ENCODE measurements around the gene PKDREJ.
"Not testable (repeated sequence)": the region's sequence is repeated elsewhere in the genome, so short reads cannot be mapped to it uniquely, and the experiment has no call there.

Gene PKDREJ, protein sequence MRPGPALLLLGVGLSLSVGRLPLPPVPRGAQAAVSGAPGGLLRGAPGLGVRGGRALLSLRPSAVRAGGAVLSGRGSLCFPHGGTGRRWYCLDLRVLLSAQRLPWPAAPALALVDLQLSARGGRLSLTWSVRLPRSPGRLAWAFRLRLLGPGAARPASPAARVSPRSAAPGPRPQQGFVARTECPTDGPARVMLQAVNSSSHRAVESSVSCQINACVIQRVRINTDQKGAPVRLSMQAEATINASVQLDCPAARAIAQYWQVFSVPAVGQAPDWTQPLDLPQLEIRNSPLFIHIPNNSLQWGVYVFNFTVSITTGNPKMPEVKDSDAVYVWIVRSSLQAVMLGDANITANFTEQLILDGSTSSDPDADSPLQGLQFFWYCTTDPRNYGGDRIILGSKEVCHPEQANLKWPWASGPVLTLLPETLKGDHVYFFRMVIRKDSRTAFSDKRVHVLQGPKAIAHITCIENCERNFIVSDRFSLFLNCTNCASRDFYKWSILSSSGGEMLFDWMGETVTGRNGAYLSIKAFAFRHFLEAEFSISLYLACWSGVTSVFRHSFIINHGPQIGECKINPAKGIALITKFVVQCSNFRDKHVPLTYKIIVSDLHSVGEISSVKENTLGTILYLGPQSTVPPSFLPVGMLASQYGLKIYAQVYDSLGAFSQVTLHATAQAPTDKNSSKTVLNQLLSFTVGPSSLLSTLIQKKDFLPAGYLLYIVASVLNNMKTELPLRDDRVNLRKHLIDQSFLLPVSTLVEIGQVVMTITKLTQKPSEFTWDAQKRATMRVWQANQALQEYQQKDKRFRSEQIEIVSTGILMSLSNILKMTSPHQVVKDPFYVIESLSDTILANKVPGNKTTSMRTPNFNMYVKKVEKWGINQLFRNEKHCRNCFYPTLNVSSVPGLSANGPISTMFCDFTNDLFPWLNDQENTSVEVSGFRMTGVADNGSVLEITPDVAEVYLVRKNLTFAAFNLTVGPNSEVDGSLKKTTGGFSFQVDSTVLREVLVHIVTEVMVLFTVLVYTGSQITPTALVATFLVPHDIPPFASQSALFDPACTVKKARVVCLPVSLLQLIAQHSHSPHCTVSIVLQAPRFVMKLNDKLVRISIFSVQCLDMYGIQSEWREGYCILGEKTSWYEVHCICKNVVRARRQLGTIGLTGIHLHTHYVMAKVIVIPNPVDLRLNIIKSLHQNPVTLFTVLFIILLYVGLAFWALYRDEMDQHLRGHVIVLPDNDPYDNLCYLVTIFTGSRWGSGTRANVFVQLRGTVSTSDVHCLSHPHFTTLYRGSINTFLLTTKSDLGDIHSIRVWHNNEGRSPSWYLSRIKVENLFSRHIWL (N-terminal part only)

DNA sequence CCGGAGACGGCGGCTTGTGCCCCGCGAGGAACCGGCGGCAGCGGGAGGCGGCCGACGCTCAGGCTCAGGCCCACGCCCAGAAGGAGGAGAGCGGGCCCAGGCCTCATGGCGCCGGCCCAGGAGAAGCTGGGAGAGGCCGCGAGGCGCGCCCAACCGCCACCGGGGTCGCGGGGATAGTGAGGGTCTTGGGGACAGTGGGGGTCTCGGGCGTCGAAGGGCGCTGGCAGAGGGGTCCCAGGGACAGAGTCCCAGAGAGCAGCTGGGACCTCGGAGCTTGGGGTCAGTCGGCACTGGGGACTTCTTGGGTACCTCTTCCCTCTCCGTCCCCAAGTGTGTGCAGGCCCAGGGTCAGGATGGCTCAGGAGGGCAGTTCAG, at the start of gene PKDREJ:
PKDREJ (minus strand) TSS at position 128 of the 375 bp plus-strand sequence; CDS start at position 107, 21 bp downstream.
- no peak for DNase-seq

DNA sequence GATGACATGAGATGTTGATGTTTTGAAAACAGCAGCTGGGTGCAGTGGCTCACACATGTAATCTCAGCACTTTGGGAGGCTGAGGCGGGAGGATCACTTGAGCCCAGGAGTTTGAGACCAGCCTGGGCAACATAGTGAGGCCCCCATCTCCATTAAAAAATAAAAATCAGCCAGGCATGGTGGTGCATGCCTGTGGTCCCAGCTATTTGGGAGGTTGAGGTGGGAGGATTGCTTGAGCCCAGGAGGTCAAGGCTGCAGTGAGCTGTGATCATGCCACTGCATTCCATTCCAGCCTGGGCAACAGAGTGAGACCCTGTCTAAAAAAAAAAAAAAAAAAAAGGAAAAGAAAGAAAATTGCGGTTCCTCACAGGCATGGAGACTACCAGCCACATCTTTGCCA, 49.7 kb upstream of the PKDREJ start:
- DNase-seq = not testable (repeated sequence)

DNA sequence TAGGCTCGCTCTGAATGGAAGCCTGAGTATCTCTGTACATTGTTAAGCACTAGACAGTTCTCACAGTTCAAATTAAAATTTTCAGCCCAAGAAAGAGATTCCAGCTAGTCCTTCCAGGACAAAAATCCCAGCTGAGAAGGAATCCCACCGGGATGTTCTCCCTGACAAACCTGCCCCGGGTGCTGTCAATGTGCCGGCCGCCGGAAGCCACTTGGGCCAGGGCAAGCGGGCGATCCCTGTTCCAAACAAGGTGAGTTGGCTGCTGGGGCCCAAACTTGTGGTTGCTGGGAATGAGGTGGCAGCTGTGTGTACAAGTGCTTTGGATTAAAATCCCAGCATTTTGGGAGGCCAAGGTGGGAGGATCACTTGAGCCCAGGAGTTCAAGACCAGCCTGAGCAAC, 48.9 kb upstream of the PKDREJ start:
- no peak for DNase-seq

DNA sequence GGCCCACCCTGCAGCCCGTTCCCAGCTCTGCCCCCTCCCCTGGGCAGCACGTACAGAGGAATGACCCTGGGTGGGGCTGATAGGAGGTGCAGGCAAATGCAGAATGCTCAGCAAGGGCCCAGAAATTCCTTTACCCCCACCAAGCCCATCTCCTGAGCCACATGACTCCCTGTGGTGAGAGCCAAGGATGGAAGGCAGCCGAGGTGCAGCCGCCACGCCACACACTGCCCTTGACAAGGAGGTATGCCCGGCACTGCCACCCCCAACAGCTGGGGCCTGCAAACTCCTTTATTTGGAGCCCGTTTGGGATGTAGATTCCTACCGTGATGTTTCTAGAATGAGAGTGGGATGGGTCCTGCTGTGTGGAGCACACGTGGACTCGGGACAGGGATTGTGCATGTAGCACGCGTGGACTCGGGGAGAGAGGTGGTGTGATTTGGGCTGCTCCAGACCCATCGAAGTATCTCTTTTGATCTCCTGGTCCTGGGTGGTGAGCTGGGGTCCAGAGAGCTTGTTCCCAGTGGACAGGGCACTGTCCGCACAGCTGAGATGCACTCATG, 46.5 kb upstream of the PKDREJ start:
- DNase-seq = no peak

DNA sequence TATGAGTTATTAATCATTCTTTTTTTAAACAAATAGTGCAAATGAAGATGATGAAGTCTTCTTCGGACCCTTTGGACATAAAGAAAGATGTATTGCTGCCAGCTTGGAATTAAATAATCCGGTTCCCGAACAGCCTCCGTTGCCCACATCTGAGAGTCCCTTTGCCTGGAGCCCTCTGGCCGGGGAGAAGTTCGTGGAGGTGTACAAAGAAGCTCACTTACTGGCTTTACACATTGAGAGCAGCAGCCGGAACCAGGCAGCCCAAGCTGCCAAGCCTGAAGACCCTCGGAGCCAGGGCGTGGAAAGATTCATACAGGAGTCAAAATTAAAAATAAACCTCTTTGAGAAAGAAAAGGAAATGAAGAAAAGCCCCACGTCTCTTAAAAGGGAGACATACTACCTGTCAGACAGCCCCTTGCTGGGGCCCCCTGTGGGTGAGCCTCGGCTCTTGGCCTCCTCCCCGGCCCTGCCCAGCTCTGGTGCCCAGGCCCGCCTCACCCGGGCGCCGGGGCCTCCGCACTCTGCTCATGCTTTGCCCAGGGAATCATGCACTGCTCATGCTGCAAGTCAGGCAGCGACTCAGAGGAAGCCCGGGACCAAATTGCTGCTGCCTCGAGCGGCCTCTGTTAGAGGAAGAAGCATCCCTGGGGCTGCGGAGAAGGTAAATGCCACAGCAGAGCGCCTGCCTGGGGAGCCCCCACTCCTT, 45.3 kb upstream of the PKDREJ start:
- no peak for DNase-seq

DNA sequence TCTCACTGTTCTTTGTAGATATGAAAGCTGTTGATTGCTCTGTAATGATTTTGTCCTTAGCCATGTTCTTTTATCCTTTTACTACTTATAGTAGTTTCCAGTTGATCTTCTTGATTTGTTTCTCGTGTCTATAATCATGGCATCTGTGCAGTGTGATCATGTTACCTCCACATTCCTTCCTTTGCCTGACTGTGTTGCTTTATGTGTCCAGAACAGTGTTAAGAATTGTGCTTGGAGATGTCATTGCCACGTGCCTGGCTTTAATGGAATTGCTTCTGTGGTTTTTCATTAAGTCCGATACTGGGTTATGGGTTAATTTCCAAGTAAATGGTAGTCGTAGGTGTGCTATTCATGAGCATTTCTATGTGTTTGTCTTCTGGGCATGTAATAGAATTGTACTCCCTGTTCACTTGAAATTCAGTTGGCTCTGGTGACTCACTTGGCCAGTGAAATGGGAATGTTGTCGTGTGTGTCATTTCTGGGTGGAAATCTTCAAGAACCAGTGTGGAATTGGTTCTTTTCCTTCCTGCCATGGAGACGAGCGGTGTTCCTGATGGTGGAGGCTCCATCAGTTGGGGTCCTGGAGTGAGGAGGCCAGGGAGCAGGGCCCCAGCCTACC, 40.3 kb upstream of the PKDREJ start:
- no peak for DNase-seq

DNA sequence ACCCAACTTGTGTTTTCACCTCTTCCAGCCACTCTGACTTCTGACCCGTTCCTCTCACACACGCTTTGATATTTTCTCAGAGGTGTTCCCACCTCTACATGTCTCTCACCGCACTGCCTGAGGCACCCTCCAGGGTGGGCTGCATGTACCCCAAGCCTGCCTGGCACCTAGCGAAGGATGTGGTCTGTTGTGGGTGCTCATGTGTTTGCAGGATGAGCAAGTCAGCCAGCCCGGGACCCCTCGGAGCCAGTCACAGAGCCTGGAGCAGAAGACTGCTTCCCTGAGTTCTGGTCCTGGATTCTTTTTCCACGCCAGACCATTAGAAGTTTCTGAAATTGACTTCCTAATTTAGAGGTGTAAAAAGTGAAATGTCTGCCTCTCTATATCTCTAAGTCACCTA, 37.3 kb upstream of the PKDREJ start:
- DNase-seq = no peak

DNA sequence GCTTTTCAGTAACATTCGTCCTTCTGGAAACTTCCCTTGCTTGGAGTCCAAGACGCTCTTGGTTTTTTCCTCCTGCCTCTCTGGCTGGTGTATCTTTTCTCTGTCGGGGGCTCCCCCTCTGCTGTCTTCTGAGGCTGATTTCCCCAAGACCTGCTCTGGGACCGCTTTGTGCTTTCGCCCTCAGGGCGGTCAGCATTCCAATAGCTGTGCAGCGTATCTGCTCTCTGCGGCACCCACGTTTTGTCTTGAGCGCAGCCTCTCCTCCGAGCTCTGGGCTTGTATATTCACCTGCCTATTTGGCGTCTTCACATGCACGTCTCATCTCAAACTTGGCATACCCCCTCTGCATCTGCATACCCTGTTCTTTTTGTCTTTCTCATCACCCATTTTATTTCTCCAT, 36.0 kb upstream of the PKDREJ start:
- DNase-seq = no peak

DNA sequence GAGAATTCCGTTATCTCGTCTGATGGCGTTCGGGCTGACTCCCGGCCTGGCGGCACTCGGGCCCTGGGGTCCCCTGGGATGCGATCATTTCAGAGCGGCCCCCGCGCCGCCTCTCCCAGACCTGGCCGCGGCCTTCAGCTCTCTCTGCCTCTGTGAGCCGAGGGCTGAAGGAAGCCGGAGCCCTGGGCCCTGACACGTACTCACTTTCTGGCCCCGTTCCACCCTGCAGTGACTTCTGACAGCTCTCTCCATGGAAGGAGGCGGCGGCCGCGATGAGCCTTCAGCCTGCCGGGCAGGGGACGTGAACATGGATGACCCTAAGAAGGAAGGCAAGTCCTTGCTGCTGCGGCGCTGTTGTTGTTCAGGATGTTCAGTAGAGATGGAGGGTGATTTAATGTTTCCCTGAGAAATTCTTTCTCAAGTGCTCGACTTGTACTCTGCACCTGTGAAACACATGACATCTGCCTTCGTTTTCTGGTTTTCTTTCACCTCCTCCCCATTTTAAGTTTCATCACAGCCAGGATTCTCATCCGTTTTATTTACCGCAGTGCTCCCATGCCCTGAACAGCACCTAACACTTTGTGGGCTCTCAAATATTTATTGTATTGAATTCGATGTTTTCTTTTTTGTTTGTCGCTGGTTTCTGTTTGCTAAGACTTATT, 34.1 kb upstream of the PKDREJ start:
- DNase-seq = no peak

DNA sequence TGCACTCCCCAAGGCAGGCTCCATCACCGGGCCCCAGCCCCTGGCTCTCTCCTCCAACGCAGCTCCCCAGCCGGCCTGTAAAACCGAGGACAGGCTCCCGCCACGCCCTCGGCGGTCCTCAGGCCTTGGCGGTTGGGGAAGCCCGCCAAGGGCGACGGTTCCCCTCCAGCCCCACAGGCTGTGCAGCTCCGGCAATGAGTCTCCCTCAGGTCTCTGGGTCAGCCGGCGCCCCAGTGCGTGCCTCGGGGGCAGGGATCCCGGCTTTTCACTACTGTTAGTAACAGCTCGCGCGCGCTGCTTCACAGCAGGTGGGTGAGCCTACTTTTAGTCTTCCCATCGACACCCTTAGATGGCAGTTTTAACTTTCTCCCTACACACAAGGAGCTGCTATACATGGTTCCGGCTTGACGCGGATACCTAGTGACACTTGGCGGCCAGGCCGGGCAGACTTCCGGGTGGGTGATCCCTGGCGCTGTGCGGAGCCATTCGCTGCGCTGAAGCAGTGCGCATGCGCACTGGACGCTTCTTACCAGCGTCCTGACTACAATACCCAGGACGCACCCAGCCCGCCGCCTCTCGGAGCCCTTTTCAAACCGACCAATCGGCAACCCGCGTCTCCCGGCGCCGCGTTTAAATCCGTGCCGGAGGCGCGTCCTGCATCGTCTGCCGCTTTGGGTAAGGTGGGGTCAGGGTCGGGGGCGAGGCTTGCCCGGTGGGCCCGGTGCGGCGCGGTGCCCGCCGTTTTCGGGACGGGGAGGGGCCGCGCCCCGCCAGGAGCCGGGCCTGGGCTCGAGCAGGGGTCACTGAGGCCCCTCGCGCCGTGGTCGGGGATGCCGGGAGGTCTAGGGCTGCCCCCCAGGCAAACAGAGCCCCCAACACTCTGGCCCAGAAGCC, 33.4 kb upstream of the PKDREJ start, which contains the start of gene GTSE1:
GTSE1 (plus strand) TSS at position 614 of the 894 bp plus-strand sequence. CDS start 531 bp downstream, outside the sequence.
- peak; percentile 93 for DNase-seq

DNA sequence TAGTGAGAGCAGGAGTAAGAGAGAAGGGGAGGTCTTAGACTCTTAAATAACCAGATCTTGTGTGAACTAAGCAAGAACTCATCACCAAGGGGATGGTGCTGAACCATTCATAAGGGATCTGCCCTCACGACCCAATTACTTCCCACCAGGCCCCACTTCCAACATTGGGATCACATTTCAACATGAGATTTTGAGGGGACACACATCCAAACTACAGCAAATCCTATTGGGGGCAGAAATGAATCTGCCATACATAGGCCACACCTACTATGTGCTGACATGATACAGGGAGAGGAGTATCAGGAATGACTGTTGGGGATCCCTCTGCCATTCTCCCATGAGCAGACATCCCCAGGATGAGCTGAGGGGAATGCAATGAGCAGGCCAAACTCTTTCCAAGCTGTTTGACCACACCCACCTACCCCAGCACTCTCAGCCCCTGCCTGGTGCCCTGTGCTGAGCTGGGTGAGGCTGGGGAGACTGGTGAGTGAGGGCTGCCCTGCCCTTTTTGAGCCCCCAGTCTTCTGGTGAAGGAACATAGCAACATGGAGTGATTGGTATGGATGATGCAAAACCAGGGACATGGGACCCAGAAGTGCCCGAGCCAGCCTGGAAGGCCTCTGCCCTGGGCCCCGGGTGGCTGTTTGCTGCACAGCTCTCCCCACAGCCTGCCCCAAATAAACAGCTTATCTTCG, 32.3 kb upstream of the PKDREJ start:
- DNase-seq = no peak

DNA sequence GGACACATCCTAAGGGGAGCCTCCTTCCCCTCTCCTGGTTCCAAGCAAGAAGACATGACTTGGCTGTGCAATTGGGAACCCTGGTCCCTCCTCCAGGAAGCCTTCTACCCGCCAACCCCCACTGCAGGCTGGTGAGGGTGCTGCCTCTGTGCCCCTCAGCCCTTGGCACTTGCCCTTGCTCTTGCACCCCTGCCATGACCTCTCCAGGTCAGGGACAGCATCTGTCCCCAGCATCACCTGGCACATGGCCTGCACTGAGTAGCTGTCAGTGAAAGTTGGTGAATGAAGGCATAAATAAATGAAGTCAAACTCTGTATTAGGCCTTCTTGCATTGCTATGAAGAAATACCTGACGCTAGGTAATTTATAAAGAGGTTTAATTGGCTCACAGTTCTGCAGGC, 31.6 kb upstream of the PKDREJ start:
- no peak for DNase-seq

DNA sequence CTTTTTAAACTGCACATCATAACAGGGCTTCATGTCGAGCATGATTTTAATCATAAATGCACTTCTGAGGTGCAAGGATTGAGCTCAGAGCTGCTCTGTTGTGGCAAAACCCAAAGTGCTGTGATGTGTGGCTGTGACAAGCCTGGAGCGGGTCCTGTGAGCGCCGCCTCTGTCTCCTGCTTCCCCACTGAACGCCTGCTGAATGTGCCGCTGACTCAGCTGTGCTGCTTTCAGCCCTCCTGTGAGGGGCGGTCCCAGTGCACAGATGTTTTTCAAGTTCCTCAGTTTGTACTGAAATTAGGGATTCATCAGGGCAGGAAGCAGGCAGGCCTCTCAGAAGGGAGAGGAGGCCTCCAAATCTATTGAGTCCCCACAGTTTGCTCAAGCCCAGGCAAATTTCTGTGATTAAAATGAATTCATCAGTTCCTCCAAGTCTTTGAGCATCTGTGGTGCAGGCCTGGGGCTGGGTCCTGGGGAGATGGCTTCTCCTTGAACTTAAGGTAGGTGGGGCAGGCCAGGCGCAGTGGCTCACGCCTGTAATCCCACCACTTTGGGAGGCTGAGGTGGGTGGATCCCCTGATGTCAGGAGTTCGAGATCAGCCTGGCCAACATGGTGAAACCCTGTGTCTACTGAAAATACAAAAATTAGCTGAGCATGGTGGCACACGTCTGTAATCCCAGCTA, 30.6 kb upstream of the PKDREJ start:
- no peak for DNase-seq

DNA sequence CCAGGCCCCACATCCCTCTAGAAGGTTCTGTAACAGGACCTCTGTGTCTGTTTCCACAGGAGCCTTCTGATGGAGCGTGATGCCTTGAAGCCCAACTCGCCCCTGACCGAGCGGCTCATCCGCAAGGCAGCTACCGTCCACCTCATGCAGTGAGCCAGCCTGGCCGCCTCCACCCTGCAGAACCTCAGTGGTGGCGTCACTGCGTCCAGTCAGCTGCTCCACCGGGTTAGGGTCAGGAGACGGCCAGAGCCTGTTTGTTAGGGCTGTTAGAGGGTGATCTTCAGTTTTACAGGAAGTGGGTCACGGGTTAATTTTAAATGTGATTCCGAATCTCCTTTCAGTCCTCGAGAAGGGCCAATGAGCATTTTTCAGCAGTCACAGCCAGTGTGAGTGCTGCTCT, 29.6 kb upstream of the PKDREJ start:
- no peak for DNase-seq

DNA sequence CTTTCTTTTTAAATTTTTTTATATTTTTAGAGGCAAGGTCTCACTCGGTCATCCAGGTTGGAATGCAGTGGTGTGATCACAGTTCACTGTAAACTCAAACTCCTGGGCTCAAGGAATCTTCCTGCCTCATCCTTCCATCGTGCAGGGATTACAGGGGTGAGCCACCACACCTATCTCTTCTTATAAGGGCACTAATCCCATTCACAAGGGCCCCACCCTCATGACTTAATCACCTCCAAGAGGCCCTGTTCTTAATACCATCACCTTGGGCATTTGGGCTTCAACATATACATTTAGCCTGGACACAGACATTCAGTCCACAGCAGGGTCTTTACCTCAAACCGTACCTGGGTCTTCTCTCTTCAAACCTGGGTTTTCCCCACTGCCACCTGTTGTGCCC, 29.0 kb upstream of the PKDREJ start:
- DNase-seq = no peak

DNA sequence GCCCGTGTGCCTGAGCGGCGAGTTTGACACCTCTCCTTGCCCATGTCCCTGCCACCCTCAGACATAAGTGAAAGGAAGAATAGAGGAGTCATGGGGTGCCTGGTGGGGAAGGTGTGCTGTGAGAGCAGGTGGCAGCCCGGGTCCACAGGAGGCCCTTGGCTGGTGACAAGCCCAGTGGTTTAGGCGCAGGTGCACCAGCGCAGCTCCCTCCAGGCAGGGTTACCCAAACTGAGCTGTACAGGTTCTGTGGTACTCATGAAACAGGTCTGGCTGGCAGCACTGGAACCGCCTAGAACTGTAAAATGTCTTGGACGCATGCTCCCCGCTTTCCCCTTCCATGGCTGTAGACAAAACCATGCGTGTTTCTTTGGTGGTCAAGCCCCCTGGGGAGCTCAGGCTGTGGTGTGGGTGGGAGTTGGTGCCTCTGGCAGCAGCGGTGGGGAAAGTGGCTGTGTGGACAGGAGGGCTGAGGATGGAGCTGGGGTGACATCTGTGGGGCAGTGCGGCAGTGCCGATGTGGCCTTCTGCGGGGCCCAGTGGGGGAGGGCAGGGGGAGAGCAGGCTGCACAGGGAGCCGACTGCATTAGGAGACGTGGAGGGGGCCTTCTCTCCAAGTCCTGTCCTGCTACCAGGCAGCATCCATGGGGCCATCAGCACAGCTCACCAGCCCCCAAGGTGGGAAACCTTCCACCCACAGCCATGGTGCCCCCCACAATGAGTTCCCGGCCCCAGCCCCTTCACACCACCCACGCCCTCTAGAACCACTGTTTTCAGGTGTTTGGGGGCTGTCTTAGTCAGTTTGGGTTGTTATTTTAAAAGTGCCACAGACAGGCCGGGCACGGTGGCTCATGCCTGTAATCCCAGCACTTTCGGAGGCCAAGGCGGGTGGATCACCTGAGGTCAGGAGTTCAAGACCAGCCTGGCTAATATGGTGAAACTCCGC, 28.0 kb upstream of the PKDREJ start:
- no peak for DNase-seq

DNA sequence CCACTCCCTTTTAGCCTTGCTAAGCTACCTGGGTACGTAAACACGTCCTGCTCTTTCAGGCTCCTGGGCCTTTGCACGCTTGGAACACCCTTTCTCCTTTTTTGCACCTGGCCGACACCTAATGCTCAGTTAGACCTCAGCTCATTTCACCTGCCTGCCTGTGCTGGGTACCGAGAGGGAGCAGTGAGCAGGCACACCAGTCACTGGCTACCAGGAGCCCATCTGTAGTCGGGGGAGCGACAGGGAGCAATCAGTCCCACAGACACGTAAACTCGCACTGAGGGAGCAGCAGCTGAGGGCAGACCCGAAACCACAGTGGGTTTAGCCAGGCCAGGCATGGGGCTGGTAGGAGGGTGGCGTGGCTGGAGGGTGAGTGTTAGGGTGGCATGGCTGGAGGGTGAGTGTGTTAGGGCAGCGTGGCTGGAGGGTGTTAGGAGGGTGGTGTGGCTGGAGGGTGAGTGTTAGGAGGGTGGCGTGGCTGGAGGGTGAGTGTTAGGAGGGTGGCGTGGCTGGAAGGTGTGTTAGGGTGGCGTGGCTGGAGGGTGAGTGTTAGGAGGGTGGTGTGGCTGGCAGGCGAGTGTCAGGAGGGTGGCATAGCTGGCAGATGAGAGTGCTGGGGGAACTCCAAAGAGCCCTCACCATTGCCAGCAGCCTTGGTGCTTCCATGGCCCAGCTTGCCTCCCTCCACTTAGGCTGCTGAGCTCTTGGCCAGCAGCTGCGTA, 27.1 kb upstream of the PKDREJ start:
- no peak for DNase-seq
